WTC11 (cell line): ENCODE data around the gene FAM13A. TPM values are rescaled to one million over a fixed set of nuclear protein-coding genes. Genes with fewer than 3 reads are reported as not detected.

Source experiments
- ATAC-seq: fragments of 200-7000 bp; cut with Tn5 transposase; 2 replicates; pipeline ENCODE4 v1.10.0; 2021; ENCODE audit warnings: mild to moderate bottlenecking, moderate library complexity
- CTCF ChIA-PET: fragments of 300-600 bp; sonication (Branson Sonifier 250); formaldehyde crosslinking; loops from one replicate; lab custom pipeline; 2021; ENCODE audit warnings: antibody characterized with exemption; lab: Charles Lee
- POLR2A ChIA-PET: fragments of 350-600 bp; sonication (Branson Sonifier 250); formaldehyde crosslinking; loops from one replicate; lab custom pipeline; 2021; ENCODE audit warnings: antibody characterized with exemption; lab: Charles Lee
- DNase-seq: peaks from one replicate; pipeline ENCODE4 v3.0.0; 2021; ENCODE audit warnings: low spot score
- H3K27ac Mint-ChIP-seq: 2 replicates; pipeline ENCODE4 v1.8.0; 2021; ENCODE audit warnings: mixed read lengths
- H3K27me3 Mint-ChIP-seq: 2 replicates; pipeline ENCODE4 v1.8.0; 2021; ENCODE audit warnings: low read depth, mild to moderate bottlenecking, moderate library complexity, mixed read lengths
- H3K36me3 Mint-ChIP-seq: 2 replicates; pipeline ENCODE4 v1.8.0; 2021; ENCODE audit warnings: mixed read lengths
- H3K4me1 Mint-ChIP-seq: 2 replicates; pipeline ENCODE4 v1.8.0; 2022; ENCODE audit warnings: mixed read lengths
- H3K4me3 Mint-ChIP-seq: 2 replicates; pipeline ENCODE4 v1.8.0; 2021; ENCODE audit warnings: mild to moderate bottlenecking, moderate library complexity, mixed read lengths
- H3K9me3 Mint-ChIP-seq: 2 replicates; pipeline ENCODE4 v1.8.0; 2021; ENCODE audit warnings: mixed read lengths
- ARID4B ChIP-seq: sonication (generic); formaldehyde crosslinking; IDR thresholded peaks from 2 replicates; pipeline ENCODE4 v1.8.0; 2023; ENCODE audit warnings: missing genetic modification reagents, mild to moderate bottlenecking, borderline replicate concordance
- ATF6 ChIP-seq: sonication (generic); formaldehyde crosslinking; IDR thresholded peaks from 2 replicates; pipeline ENCODE4 v1.8.1; 2023; ENCODE audit warnings: mild to moderate bottlenecking, missing genetic modification reagents
- CREB1 ChIP-seq: sonication (generic); formaldehyde crosslinking; IDR thresholded peaks from 2 replicates; pipeline ENCODE4 v1.8.0; 2023; ENCODE audit warnings: mild to moderate bottlenecking, missing genetic modification reagents
- CTCF ChIP-seq: fragments of 200-600 bp; IDR thresholded peaks from 2 replicates; pipeline ENCODE4 v1.8.0; 2022; ENCODE audit warnings: antibody characterized with exemption
- E2F4 ChIP-seq: sonication (generic); formaldehyde crosslinking; IDR thresholded peaks from 2 replicates; pipeline ENCODE4 v1.8.1; 2022; ENCODE audit warnings: low read depth, mild to moderate bottlenecking, moderate library complexity, missing genetic modification reagents, borderline replicate concordance
- EMX1 ChIP-seq: fragments of 250-450 bp; sonication (Bioruptor Pico); IDR thresholded peaks from 2 replicates; pipeline ENCODE4 v1.8.0; 2021; ENCODE audit warnings: mild to moderate bottlenecking
- HMGXB4 ChIP-seq: sonication (generic); formaldehyde crosslinking; IDR thresholded peaks from 2 replicates; pipeline ENCODE4 v1.8.1; 2023; ENCODE audit warnings: mild to moderate bottlenecking, moderate library complexity, missing genetic modification reagents
- KAT7 ChIP-seq: sonication (generic); formaldehyde crosslinking; IDR thresholded peaks from 2 replicates; pipeline ENCODE4 v1.8.1; 2023; ENCODE audit warnings: missing genetic modification reagents, mild to moderate bottlenecking, borderline replicate concordance
- MLX ChIP-seq: sonication (generic); formaldehyde crosslinking; IDR thresholded peaks from 2 replicates; pipeline ENCODE4 v1.8.1; 2023; ENCODE audit warnings: mild to moderate bottlenecking, missing genetic modification reagents, moderate library complexity
- NFE2L1 ChIP-seq: sonication (generic); formaldehyde crosslinking; IDR thresholded peaks from 2 replicates; pipeline ENCODE4 v1.8.1; 2023; ENCODE audit warnings: missing genetic modification reagents
- PREB ChIP-seq: sonication (generic); formaldehyde crosslinking; IDR thresholded peaks from 2 replicates; pipeline ENCODE4 v1.8.1; 2022; ENCODE audit warnings: mild to moderate bottlenecking, missing genetic modification reagents, moderate library complexity, borderline replicate concordance
- RELA ChIP-seq: sonication (generic); formaldehyde crosslinking; IDR thresholded peaks from 2 replicates; pipeline ENCODE4 v1.8.1; 2022; ENCODE audit warnings: missing genetic modification reagents, mild to moderate bottlenecking, borderline replicate concordance
- STAT6 ChIP-seq: sonication (generic); formaldehyde crosslinking; conservative IDR thresholded peaks from 2 replicates; pipeline ENCODE4 v1.8.1; 2023; ENCODE audit warnings: mild to moderate bottlenecking, low read depth, missing genetic modification reagents, moderate library complexity
- ZNF121 ChIP-seq: sonication (generic); formaldehyde crosslinking; IDR thresholded peaks from 2 replicates; pipeline ENCODE4 v1.8.0; 2023; ENCODE audit warnings: missing genetic modification reagents
- ZNF232 ChIP-seq: sonication (generic); formaldehyde crosslinking; IDR thresholded peaks from 2 replicates; pipeline ENCODE4 v1.8.0; 2022; ENCODE audit warnings: mild to moderate bottlenecking, missing genetic modification reagents
- total RNA-seq: library from RNA; stranded (reverse); gene quantifications from 3 replicates; pipeline ENCODE4 v1.2.3, GENCODE V29; 2021

FAM13A gene
- total RNA-seq, 1 experiment from 2014 or later, result 14.6 TPM

- CTCF ChIA-PET, result no interaction called here
- Mint-ChIP-seq H3K27ac (no peak overlapping the region), H3K4me1 (peaks cover 8% of the 10 kb centered on the region), H3K27me3 (no peaks in the 10 kb centered on the region), H3K36me3 (peaks cover 49% of the 10 kb centered on the region), H3K9me3 (peaks cover 14% of the 10 kb centered on the region), H3K4me3 (no peak overlapping the region)
- DNase-seq (no peak), ATAC-seq (no peak)
- TF ChIP-seq CTCF (no peak), E2F4 (CRISPR knock-in tag) (no peak), MLX (CRISPR knock-in tag) (no peak), STAT6 (CRISPR knock-in tag) (no peak), CREB1 (no peak), PREB (no peak), KAT7 (CRISPR knock-in tag) (no peak), EMX1 (CRISPR knock-in tag) (no peak), ARID4B (CRISPR knock-in tag) (no peak), NFE2L1 (CRISPR knock-in tag) (no peak)
- POLR2A ChIA-PET, result no interaction called here
Measured at GRCh38 chr4:89007338-89007939, 49.5 kb downstream of the FAM13A start.

- H3K4me1 Mint-ChIP-seq, result peaks cover 13% of the 10 kb centered on the region
- no peaks in the 10 kb centered on the region for H3K27me3 Mint-ChIP-seq
- ChIA-PET POLR2A (no interaction called here), CTCF (no interaction called here)
- no peak overlapping the region for H3K4me3 Mint-ChIP-seq
- H3K27ac Mint-ChIP-seq, result 0 out of 2 replicates have a peak overlapping the region, but pooled peaks have one; percentile 50
- peaks cover 43% of the 10 kb centered on the region for H3K36me3 Mint-ChIP-seq
- DNase-seq (no peak), ATAC-seq (no peak)
- H3K9me3 Mint-ChIP-seq, result peaks cover 14% of the 10 kb centered on the region
- TF ChIP-seq ZNF232 (CRISPR knock-in tag) (no peak), RELA (CRISPR knock-in tag) (no peak), ATF6 (CRISPR knock-in tag) (no peak), HMGXB4 (no peak), ZNF121 (CRISPR knock-in tag) (no peak), STAT6 (CRISPR knock-in tag) (no peak)
Measured at GRCh38 chr4:89006307-89006706, 50.7 kb downstream of the FAM13A start.
